Parathyroid adenoma (tissue), 2 donors: ENCODE results near the gene KICS2.

Source experiments
- H2AFZ ChIP-seq: fragments of 300-600 bp; sonication (generic); one replicate; pipeline ENCODE4 v1.7.0; 2017; ENCODE audit warnings: antibody characterized with exemption, mild to moderate bottlenecking
- H3K27ac ChIP-seq: fragments of 300-600 bp; sonication (generic); one replicate; pipeline ENCODE4 v1.7.0; 2017
- H3K27me3 ChIP-seq: fragments of 300-600 bp; sonication (generic); one replicate; pipeline ENCODE4 v1.7.0; 2017; ENCODE audit warnings: low read length; ENCODE audit not compliant: control insufficient read depth, insufficient read depth
- H3K36me3 ChIP-seq: fragments of 300-600 bp; sonication (generic); one replicate; pipeline ENCODE4 v1.7.0; 2017; ENCODE audit warnings: low read length; ENCODE audit not compliant: control insufficient read depth, insufficient read depth
- H3K4me1 ChIP-seq: fragments of 300-600 bp; sonication (generic); one replicate; pipeline ENCODE4 v1.7.0; 2017; ENCODE audit warnings: control low read depth
- H3K4me2 ChIP-seq: fragments of 300-600 bp; sonication (generic); one replicate; pipeline ENCODE4 v1.7.0; 2017; ENCODE audit warnings: low read length
- H3K4me3 ChIP-seq: fragments of 300-600 bp; sonication (generic); one replicate; pipeline ENCODE4 v1.7.0; 2017; ENCODE audit warnings: low read depth, low read length
- H3K79me2 ChIP-seq: fragments of 300-600 bp; sonication (generic); one replicate; pipeline ENCODE4 v1.7.0; 2017; ENCODE audit warnings: control low read depth
- H3K9ac ChIP-seq: fragments of 300-600 bp; sonication (generic); one replicate; pipeline ENCODE4 v1.7.0; 2017; ENCODE audit warnings: mild to moderate bottlenecking
- H3K9me3 ChIP-seq: fragments of 300-600 bp; sonication (generic); one replicate; pipeline ENCODE4 v1.7.0; 2017; ENCODE audit warnings: low read length; ENCODE audit not compliant: control insufficient read depth
- CTCF ChIP-seq: fragments of 300-600 bp; sonication (generic); IDR thresholded peaks from one replicate; pipeline ENCODE4 v1.7.0; 2017; ENCODE audit warnings: antibody characterized with exemption, mild to moderate bottlenecking
- donor health status: primary hyperparathyroidism.

Gene KICS2

GRCh38 chr12:64175254-64175945 is 46.7 kb downstream of the KICS2 start:
- Histone ChIP-seq H3K4me3 (no peak overlapping the region), H3K27ac (no peak overlapping the region), H3K9ac (no peak overlapping the region), H3K4me1 (peaks cover 9% of the 10 kb centered on the region), H3K9me3 (no peaks in the 10 kb centered on the region), H3K36me3 (no peaks in the 10 kb centered on the region), H3K27me3 (no peaks in the 10 kb centered on the region), H2AFZ (no peak overlapping the region), H3K79me2 (no peaks in the 10 kb centered on the region), H3K4me2 (no peak overlapping the region)
- TF ChIP-seq CTCF = no peak

- Histone ChIP-seq H3K9me3 (no peaks in the 10 kb centered on the region), H3K4me1 (peaks cover 9% of the 10 kb centered on the region), H3K4me2 (no peak overlapping the region), H3K79me2 (no peaks in the 10 kb centered on the region), H3K4me3 (no peak overlapping the region), H3K27ac (no peak overlapping the region), H3K36me3 (no peaks in the 10 kb centered on the region), H2AFZ (peak overlapping the region; percentile 56), H3K9ac (no peak overlapping the region), H3K27me3 (no peaks in the 10 kb centered on the region)
- no peak for TF ChIP-seq CTCF
Observed at GRCh38 chr12:64173456-64173855, 48.6 kb downstream of the KICS2 start.
